K562 (cell line): Measurements from ENCODE around the gene PACS2. TPM values are rescaled to one million over a fixed set of nuclear protein-coding genes. Genes with fewer than 3 reads are reported as not detected.

Experiments
- ARID2 ChIP-seq: fragments of 450-650 bp; IDR thresholded peaks from 2 replicates; pipeline ENCODE4 v1.6.1; 2017; ENCODE audit warnings: antibody characterized with exemption, mild to moderate bottlenecking
- E2F8 ChIP-seq: fragments of 450-650 bp; IDR thresholded peaks from 2 replicates; pipeline ENCODE4 v1.7.1; 2018; ENCODE audit warnings: mild to moderate bottlenecking, low read depth; ENCODE audit not compliant: partially characterized antibody
- EZH2 ChIP-seq: IDR thresholded peaks from 2 replicates; pipeline ENCODE4 v1.6.1; 2012; ENCODE audit warnings: low read depth, mild to moderate bottlenecking, inconsistent platforms, low read length, borderline replicate concordance
- HMGN3 ChIP-seq: IDR thresholded peaks from 2 replicates; pipeline ENCODE4 v1.6.1; 2011; ENCODE audit warnings: borderline replicate concordance, low read depth, mild to moderate bottlenecking, mixed read lengths, low read length; ENCODE audit not compliant: insufficient read length; ENCODE audit errors: extremely low read depth
- MLX ChIP-seq, 2 experiments: fragments of 450-650 bp in 1 of 2; sonication (generic) in 1 of 2; formaldehyde crosslinking; conservative IDR thresholded peaks; 2 replicates each; pipeline versions ENCODE4 v1.4.0 to v1.8.1; 2020 to 2022; ENCODE audit warnings: mild to moderate bottlenecking in 1 of 2, missing genetic modification reagents in 1 of 2
- PHF8 ChIP-seq: fragments of 200-600 bp; sonication (generic); IDR thresholded peaks from 2 replicates; pipeline ENCODE4 v1.6.1; 2012; ENCODE audit warnings: mixed run types, mild to moderate bottlenecking, inconsistent platforms, low read length, moderate library complexity, borderline replicate concordance
- PML ChIP-seq: IDR thresholded peaks from 2 replicates; pipeline ENCODE4 v1.6.1; 2012; ENCODE audit warnings: low read length, inconsistent platforms
- TAF9B ChIP-seq: fragments of 450-650 bp; IDR thresholded peaks from 2 replicates; pipeline ENCODE4 v1.6.1; 2018; ENCODE audit warnings: mild to moderate bottlenecking; ENCODE audit not compliant: partially characterized antibody
- THRB ChIP-seq: fragments of 450-650 bp; formaldehyde crosslinking; conservative IDR thresholded peaks from 2 replicates; pipeline ENCODE4 v1.4.0; 2022; ENCODE audit warnings: mild to moderate bottlenecking, missing genetic modification characterization
- YBX1 ChIP-seq: fragments of 450-650 bp; IDR thresholded peaks from 2 replicates; pipeline ENCODE4 v1.7.1; 2016; ENCODE audit warnings: mild to moderate bottlenecking
- ZBTB8A ChIP-seq: fragments of 450-650 bp; IDR thresholded peaks from 2 replicates; pipeline ENCODE4 v1.6.1; 2018; ENCODE audit warnings: mild to moderate bottlenecking, moderate library complexity; ENCODE audit not compliant: partially characterized antibody
- ZHX1 ChIP-seq: fragments of 150-350 bp; conservative IDR thresholded peaks from 2 replicates; pipeline ENCODE4 v1.6.1; 2014; ENCODE audit warnings: low read length
- ZNF12 ChIP-seq: sonication (generic); formaldehyde crosslinking; IDR thresholded peaks from 2 replicates; pipeline ENCODE4 v1.4.0; 2020; ENCODE audit warnings: mild to moderate bottlenecking, missing genetic modification reagents
- ZNF175 ChIP-seq: fragments of 200-800 bp; sonication (Bioruptor generic); IDR thresholded peaks from 2 replicates; pipeline ENCODE4 v1.6.1; 2016; ENCODE audit warnings: low read depth, mild to moderate bottlenecking, missing genetic modification characterization, missing compliant biosample characterization
- ZNF57 ChIP-seq: fragments of 450-650 bp; formaldehyde crosslinking; IDR thresholded peaks from 2 replicates; pipeline ENCODE4 v1.4.0; 2020; ENCODE audit warnings: mild to moderate bottlenecking, moderate library complexity
- ZNF639 ChIP-seq, 2 experiments: fragments of 200-800 bp in 1 of 2; sonication (Bioruptor generic) in 1 of 2; sonication (generic) in 1 of 2; formaldehyde crosslinking in 1 of 2; IDR thresholded peaks in 1 of 2; conservative IDR thresholded peaks in 1 of 2; 2 replicates each; pipeline versions ENCODE4 v1.5.0 to v1.6.1; 2016 to 2020; ENCODE audit warnings: missing compliant biosample characterization in 1 of 2, missing genetic modification characterization in 1 of 2, missing genetic modification reagents in 1 of 2
- ZNF785 ChIP-seq: fragments of 250-450 bp; sonication (Bioruptor Pico); IDR thresholded peaks from 2 replicates; pipeline ENCODE4 v1.4.0; 2020; ENCODE audit warnings: mild to moderate bottlenecking
- polyA plus RNA-seq, 8 experiments: library from polyadenylated mRNA; depleted of rRNA in 4 of 8; stranded (reverse) in 5 of 8; unstranded in 3 of 8; fragments of >200 nt; fragmentation: Nextera tagmentation in 2 of 8; fragmentation: Illumina TruSeq in 1 of 8; extraction: Ambion mirVana in 2 of 8; extraction: Trizol in 1 of 8; gene quantifications; 2 replicates each; pipeline versions ENCODE4 v1.2.1 to v1.2.3, GENCODE V29; 2011 to 2014; ENCODE audit warnings: inconsistent platforms in 1 of 8, missing spikeins in 1 of 8
- total RNA-seq, 7 experiments: library from RNA; depleted of rRNA in 6 of 7; stranded (reverse); fragments of >200 nt in 6 of 7; fragmentation: Illumina TruSeq in 2 of 7; extraction: Trizol in 2 of 7; gene quantifications; 2 replicates each; pipeline versions ENCODE4 v1.2.1 to v1.2.3, GENCODE V29; 2011 to 2021; ENCODE audit warnings: low replicate concordance in 1 of 7

PACS2 gene
- total and polyA plus RNA-seq, 9 of the 15 experiments (the other 6 are each of a cell fraction or from before 2014, with no cell fraction given) = 0.11 to 20.8 (median 9.9) TPM

- TF ChIP-seq THRB (CRISPR knock-in tag) = no peak
- no peak for TF ChIP-seq ZNF12 (CRISPR knock-in tag)
- TF ChIP-seq ZHX1 = no peak
- no peak for TF ChIP-seq E2F8
- no peak for TF ChIP-seq YBX1
- TF ChIP-seq ZNF639 (CRISPR knock-in tag; conservative IDR thresholded peaks at IDR 0.05 in 1 of 2, IDR thresholded peaks at IDR 0.05 in 1 of 2) = no peak
- no peak for TF ChIP-seq ARID2
- no peak for TF ChIP-seq EZH2
- TF ChIP-seq HMGN3 = peak; percentile 19
- no peak for TF ChIP-seq MLX (CRISPR knock-in tag; conservative IDR thresholded peaks at IDR 0.05)
- TF ChIP-seq ZNF57 (CRISPR knock-in tag) = no peak
- TF ChIP-seq ZNF175 (CRISPR knock-in tag) = no peak
- TF ChIP-seq TAF9B = no peak
- peak; percentile 52; the same call in 1 of the 2 replicates for TF ChIP-seq PHF8
- TF ChIP-seq ZBTB8A = no peak
- TF ChIP-seq ZNF785 (CRISPR knock-in tag) = no peak
- TF ChIP-seq PML = no peak
Observed at GRCh38 chr14:105414456-105415371, 100.2 kb downstream of the PACS2 start (continued).
